Activated T-cell treated with anti-CD3 and anti-CD28 coated beads, Interleukin-2, amount 50 U/mL, for 48 hours (primary cell): ENCODE measurements around the gene TRIM40.
"Not testable (repeated sequence)": the region's sequence is repeated elsewhere in the genome, so short reads cannot be mapped to it uniquely, and the experiment has no call there.

ENCODE experiments used
- DNase-seq, 2 experiments: peaks; one replicate each; pipeline ENCODE4 v3.0.0-alpha.2; 2020

The TRIM40 gene

GRCh38 chr6:30163918-30164654, 28.1 kb downstream of the TRIM40 start:
- no peak for DNase-seq

- no peak for DNase-seq
Measured at GRCh38 chr6:30164714-30165113, 28.8 kb downstream of the TRIM40 start.

GRCh38 chr6:30165238-30165637, 29.3 kb downstream of the TRIM40 start:
- DNase-seq = not testable (repeated sequence)

DNA sequence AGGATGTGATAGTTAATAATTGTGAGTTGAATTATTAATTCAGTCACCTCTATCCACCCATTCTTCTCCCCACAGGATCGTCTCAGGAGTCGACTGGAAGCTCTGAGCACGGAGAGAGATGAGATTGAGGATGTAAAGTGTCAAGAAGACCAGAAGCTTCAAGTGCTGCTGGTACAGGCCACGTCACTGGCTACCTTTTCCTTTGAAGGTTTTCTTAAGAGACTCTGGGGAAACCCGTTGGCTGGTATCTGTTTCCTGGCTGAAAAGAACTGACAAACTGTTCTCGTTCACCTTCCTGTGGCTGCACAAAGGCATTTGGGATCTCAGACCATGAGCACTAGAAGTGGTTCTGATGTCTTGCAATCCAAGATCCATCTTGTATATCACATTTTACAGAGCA, 31.2 kb downstream of the TRIM40 start:
- no peak for DNase-seq

DNA sequence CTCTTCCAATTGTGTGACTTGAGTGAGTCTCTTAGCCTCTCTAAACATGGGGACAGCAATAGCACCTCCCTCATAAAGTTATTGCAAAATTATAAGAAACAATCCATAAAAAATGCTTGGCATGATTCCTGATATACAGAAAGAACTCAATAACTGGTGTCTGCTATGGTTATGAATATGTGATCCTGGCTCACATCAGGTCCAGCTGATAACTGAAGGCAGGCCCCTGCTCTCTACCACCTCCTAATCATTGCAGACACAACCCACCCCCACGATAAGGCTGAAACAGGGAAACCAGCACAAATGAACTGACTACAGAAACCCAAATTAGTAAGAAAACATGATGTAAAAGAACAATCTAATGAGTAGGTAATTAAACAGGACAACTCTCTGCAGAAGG, 32.8 kb downstream of the TRIM40 start:
- DNase-seq = no peak

GRCh38 chr6:30169658-30170614, 34.0 kb downstream of the TRIM40 start:
- DNase-seq = no peak

DNA sequence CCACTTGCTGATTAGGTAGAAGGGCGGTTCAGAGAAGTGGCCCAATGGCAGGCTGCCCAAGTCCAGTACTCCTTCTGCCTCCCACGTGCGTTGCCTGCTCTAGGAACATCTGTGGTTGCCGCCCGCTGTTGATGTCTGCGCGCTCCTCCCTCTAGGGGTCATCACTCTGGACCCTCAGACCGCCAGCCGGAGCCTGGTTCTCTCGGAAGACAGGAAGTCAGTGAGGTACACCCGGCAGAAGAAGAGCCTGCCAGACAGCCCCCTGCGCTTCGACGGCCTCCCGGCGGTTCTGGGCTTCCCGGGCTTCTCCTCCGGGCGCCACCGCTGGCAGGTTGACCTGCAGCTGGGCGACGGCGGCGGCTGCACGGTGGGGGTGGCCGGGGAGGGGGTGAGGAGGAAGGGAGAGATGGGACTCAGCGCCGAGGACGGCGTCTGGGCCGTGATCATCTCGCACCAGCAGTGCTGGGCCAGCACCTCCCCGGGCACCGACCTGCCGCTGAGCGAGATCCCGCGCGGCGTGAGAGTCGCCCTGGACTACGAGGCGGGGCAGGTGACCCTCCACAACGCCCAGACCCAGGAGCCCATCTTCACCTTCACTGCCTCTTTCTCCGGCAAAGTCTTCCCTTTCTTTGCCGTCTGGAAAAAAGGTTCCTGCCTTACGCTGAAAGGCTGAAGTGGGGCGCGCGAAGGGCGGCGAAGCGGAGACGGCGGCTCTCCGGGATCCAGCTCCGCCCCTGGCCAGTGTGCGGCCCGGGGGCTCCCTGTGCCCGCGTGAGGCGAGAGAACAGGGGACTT, 35.9 kb downstream of the TRIM40 start:
- DNase-seq = no peak

GRCh38 chr6:30172681-30173080, 36.7 kb downstream of the TRIM40 start:
- no peak for DNase-seq

DNA sequence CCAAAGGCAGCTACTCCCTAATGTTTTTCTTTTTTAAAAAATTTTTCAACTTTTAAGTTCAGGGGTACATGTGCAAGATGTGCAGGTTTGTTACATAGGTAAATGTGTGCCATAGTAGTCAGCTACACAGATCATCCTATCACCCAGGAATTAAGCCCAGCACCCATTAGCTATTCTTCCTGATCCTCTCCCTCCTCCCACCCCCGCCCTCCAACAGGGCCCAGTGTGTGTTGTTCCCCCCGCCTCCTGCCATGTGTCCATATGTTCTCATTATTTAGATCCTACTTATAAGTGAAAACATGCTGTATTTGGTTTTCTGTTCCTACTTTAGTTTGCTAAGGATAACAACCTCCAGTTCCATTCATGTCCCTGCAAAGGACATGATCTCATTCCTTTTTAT, 39.8 kb downstream of the TRIM40 start:
- DNase-seq = no peak

GRCh38 chr6:30178837-30179236, 42.9 kb downstream of the TRIM40 start:
- no peak for DNase-seq

- DNase-seq = no peak
Measured at GRCh38 chr6:30180145-30180544, 44.2 kb downstream of the TRIM40 start.

DNA sequence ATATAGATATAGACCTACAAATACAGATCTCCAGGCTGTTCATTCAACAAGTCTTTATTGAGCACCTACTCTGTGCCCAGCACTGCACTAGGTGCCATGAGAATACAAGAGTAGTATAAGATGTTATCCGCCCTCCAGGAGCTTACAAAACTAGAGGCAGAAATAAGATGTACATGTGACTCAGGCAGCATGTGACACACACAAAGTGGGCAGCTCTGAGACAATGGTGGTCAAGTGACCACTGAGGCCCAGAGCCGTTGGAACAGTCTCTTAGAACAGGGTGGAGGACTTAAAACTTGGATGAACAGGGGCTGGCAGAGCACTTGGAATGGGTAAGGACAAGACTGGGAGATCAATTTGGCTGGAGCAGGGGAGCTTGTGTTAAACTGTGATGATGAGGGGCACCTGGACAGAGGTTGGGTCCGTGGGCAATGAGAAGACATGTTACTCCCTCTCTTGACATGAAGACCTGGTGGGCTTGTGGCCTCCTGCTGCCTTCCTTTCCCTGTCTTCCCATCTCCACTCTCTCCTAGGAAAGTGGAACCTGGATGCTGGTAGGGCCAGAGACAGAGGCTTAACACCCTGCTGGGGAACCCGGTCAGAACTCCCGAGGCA, 48.6 kb downstream of the TRIM40 start:
- no peak for DNase-seq

DNA sequence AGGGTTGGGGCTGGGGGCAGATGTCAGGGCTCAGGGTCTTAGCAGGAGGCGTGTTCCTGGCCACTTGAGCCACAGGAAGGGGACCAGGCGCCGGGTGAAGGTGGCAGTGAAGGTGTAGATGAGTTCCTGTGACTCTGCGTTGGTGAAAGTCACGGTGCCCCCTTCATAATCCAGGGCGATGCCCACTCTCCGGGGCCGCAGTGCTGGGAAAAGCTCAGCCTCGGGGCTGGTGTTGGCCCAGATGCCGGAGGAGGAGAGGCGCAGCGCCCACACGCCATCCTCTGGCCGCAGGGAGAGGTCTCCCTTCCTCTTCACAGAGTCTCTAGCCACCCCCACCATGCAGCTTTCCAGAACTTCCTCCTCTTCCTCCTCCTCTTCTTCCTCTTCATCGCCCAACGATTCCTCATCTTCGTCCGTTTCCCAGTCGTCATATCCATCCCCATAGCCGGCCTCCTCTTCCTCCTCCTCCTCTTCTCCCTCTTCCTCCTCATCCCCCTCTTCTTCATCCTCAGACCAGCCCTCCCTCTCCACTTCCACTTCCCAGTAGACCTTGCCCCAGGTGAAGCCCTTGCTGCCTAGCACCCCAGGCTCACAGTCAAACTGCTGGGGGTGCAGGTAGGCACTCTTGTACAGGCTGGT, 50.0 kb downstream of the TRIM40 start:
- DNase-seq = no peak

DNA sequence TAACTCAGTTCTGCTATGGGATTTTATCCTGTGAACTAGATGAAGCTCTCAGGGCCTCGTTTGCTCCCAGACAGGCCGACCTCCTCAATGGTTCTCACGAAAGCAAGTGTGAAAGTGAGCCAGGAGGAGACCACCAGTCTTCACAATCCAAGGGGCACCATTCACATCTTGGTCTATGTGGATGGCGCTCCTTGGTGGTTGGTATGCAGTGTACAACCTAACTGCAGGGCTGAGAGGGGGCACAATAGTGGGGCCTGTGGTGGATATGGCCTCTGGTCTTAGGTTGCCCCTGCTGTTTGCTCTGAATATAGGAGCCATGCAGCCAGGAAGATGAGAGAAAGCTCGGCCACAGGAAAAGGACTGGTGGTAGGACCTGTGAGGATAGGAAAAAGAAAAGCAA, 52.6 kb downstream of the TRIM40 start:
- DNase-seq = no peak

DNA sequence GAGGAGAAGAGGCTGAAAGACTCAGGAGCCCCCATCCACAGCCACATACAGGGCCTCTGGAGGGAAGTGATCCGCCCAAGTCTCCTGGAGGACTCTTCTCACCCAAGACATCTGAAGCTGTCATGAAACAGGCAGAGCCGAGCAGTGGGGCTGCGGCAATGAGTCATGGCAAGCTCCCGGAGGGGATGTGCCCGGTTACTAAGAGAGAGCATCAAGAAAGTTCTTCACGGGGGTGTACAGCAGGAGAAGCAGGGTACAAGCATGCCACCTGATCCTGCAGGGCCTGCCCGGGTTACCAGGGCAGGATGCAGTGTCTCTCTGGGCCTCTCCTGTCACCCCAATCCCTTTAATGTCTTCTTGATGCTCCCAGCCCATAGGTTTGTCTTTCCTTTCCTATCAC, 56.1 kb downstream of the TRIM40 start:
- DNase-seq = no peak

- DNase-seq = no peak
Measured at GRCh38 chr6:30194797-30195690, 59.1 kb downstream of the TRIM40 start.

- DNase-seq = no peak
Measured at GRCh38 chr6:30195951-30196350, 60.0 kb downstream of the TRIM40 start.

DNA sequence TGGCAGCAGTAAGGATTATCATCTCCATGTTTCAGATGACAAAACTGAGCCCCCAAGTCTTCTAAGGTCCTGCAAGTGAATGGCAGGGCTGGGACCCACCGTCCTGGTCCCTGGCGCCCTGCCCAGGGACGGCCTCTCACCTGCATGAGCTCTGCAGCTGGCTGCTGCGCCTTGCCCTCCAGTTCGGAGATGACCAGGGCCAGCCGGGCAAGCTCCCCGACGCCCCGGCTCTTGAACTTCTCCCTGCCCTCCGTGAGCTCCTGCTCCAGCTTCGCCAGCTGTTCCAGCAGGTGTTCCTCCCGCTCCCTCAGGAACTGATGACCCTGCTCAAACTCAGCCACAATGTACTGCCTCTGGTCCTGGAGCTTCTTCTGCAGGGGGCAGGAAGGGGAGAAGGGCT, 60.4 kb downstream of the TRIM40 start:
- no peak for DNase-seq
